SK-N-SH treated with all-trans-retinoic acid at 6 μM for 48 hours (cell line): ENCODE results near the gene WWC2.

Experiments
- ATAC-seq: fragments of 200-7000 bp; cut with Tn5 transposase; 3 replicates; pipeline ENCODE4 v1.9.1; 2020; ENCODE audit warnings: mild to moderate bottlenecking, moderate library complexity
- ARNTL ChIP-seq: fragments of 450-650 bp; formaldehyde crosslinking; IDR thresholded peaks from 2 replicates; pipeline ENCODE4 v1.5.0; 2020; ENCODE audit warnings: low read depth, mild to moderate bottlenecking, moderate library complexity, borderline replicate concordance
- CSDC2 ChIP-seq: fragments of 250-450 bp; sonication (Bioruptor Pico); IDR thresholded peaks from 2 replicates; pipeline ENCODE4 v1.5.0; 2020; ENCODE audit warnings: mild to moderate bottlenecking, moderate library complexity
- ESRRG ChIP-seq: fragments of 250-450 bp; sonication (Bioruptor Pico); IDR thresholded peaks from 2 replicates; pipeline ENCODE4 v1.6.1; 2021; ENCODE audit warnings: mild to moderate bottlenecking
- GLIS3 ChIP-seq: fragments of 250-450 bp; sonication (Bioruptor Pico); IDR thresholded peaks from 2 replicates; pipeline ENCODE4 v1.5.0; 2020; ENCODE audit warnings: mild to moderate bottlenecking, moderate library complexity
- ISL1 ChIP-seq: fragments of 250-450 bp; sonication (Bioruptor Pico); IDR thresholded peaks from 2 replicates; pipeline ENCODE4 v2.1.2; 2022; ENCODE audit warnings: mild to moderate bottlenecking, moderate library complexity
- OSR1 ChIP-seq: fragments of 250-450 bp; sonication (Bioruptor Pico); IDR thresholded peaks from 2 replicates; pipeline ENCODE4 v1.8.0; 2022; ENCODE audit warnings: moderate library complexity, mild to moderate bottlenecking, inconsistent platforms
- PATZ1 ChIP-seq: fragments of 250-450 bp; sonication (Bioruptor Pico); IDR thresholded peaks from 2 replicates; pipeline ENCODE4 v1.8.0; 2020; ENCODE audit warnings: mild to moderate bottlenecking, moderate library complexity, borderline replicate concordance
- POU6F1 ChIP-seq: fragments of 250-450 bp; sonication (Bioruptor Pico); IDR thresholded peaks from 2 replicates; pipeline ENCODE4 v1.8.0; 2021; ENCODE audit warnings: low read depth, mild to moderate bottlenecking, moderate library complexity, borderline replicate concordance
- PPARA ChIP-seq: fragments of 250-450 bp; sonication (Bioruptor Pico); IDR thresholded peaks from 2 replicates; pipeline ENCODE4 v1.5.0; 2020; ENCODE audit warnings: mild to moderate bottlenecking, borderline replicate concordance
- RARB ChIP-seq: fragments of 250-450 bp; sonication (Bioruptor Pico); IDR thresholded peaks from 2 replicates; pipeline ENCODE4 v1.8.0; 2021; ENCODE audit warnings: mild to moderate bottlenecking, moderate library complexity
- SNAI2 ChIP-seq: fragments of 250-450 bp; sonication (Bioruptor Pico); IDR thresholded peaks from 2 replicates; pipeline ENCODE4 v1.5.0; 2020; ENCODE audit warnings: mild to moderate bottlenecking, moderate library complexity
- TCF4 ChIP-seq: fragments of 250-450 bp; sonication (Bioruptor Pico); IDR thresholded peaks from 2 replicates; pipeline ENCODE4 v1.8.0; 2021; ENCODE audit warnings: mild to moderate bottlenecking, moderate library complexity, borderline replicate concordance
- TSHZ2 ChIP-seq: fragments of 250-450 bp; sonication (Bioruptor Pico); IDR thresholded peaks from 2 replicates; pipeline ENCODE4 v1.5.0; 2020; ENCODE audit warnings: mild to moderate bottlenecking, moderate library complexity
- ZC3H10 ChIP-seq: fragments of 250-450 bp; sonication (Bioruptor Pico); IDR thresholded peaks from 2 replicates; pipeline ENCODE4 v1.5.1; 2021; ENCODE audit warnings: mild to moderate bottlenecking, moderate library complexity
- ZFP3 ChIP-seq: fragments of 250-450 bp; sonication (Bioruptor Pico); IDR thresholded peaks from 2 replicates; pipeline ENCODE4 v1.5.0; 2020; ENCODE audit warnings: mild to moderate bottlenecking, moderate library complexity
- ZFP30 ChIP-seq: fragments of 450-650 bp; formaldehyde crosslinking; IDR thresholded peaks from 2 replicates; pipeline ENCODE4 v1.5.0; 2022; ENCODE audit warnings: mild to moderate bottlenecking, moderate library complexity
- ZNF565 ChIP-seq: fragments of 450-650 bp; formaldehyde crosslinking; conservative IDR thresholded peaks from 2 replicates; pipeline ENCODE4 v1.5.0; 2020; ENCODE audit warnings: low read depth, mild to moderate bottlenecking, moderate library complexity
- ZNF70 ChIP-seq: fragments of 450-650 bp; formaldehyde crosslinking; IDR thresholded peaks from 2 replicates; pipeline ENCODE4 v1.5.0; 2020; ENCODE audit warnings: mild to moderate bottlenecking, moderate library complexity
- ZNF8 ChIP-seq: fragments of 450-650 bp; formaldehyde crosslinking; IDR thresholded peaks from 2 replicates; pipeline ENCODE4 v1.5.0; 2020; ENCODE audit warnings: mild to moderate bottlenecking, moderate library complexity

Gene WWC2

DNA sequence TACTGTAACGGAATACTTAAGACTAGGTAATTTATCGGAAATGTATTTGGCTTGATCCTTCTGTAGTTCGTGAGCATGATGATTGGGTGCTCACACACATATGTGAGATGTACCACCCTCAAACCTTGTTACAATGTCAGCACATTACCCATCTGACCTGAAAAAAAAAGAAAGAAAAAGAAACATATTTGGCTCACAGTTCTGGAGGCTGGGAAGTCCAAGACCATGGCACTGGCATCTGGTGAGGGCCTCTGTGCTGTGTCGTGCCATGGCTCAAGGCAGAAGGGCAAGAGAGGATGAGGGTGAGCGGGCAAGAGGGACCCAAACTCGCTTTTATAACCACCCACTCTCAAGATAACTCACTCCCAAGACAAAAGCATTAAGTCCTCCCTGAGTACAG lies 230.2 kb downstream of the WWC2 start:
- no peak for TF ChIP-seq TCF4 (CRISPR knock-in tag)
- no peak for TF ChIP-seq ISL1
- TF ChIP-seq ZC3H10 (CRISPR knock-in tag) = no peak
- ATAC-seq = no peak

DNA sequence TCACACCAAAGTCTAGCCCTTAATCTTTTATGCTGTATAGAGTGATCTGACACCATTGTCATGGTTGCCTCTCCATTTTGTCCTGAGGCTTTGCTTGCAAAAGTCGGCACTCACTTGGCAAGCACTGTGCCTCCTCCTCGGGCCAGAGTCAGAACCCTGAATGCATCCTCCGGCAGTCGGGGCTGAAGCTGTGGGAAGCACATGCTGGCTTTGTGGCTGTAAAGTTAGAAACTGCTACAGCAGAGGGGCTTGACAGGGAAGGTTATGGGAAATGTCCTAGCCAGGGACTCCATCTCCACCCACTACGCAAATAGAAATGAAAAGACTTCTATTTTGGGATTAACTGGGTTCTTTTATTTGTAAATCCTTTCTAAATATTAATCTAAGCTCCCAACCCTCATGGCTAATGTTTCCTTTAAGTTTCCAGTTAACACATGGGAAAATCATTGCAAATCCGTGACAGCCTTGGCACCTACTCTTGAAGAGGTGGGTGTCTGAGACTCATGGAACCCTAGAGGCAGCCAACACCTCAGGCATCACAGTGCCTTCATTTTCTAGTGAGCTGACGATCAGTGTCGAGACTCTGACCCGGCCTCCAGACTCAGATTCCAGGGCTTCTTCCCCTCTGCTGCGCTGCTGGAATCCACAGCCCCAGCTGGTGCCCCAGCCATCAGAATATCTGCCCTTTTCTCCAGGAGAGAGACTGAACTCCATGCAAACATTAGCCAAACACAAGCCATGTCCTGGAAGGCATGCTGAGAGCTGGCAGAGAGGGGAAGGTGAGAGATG lies 231.1 kb downstream of the WWC2 start:
- TF ChIP-seq PATZ1 (CRISPR knock-in tag) (no peak), ZFP30 (CRISPR knock-in tag) (no peak), CSDC2 (CRISPR knock-in tag) (no peak), ZNF565 (CRISPR knock-in tag) (no peak), GLIS3 (CRISPR knock-in tag) (no peak), TSHZ2 (no peak), ARNTL (CRISPR knock-in tag) (no peak), PPARA (CRISPR knock-in tag) (no peak), ZC3H10 (CRISPR knock-in tag) (no peak), ISL1 (no peak), ZFP3 (CRISPR knock-in tag) (no peak), OSR1 (CRISPR knock-in tag) (no peak), RARB (CRISPR knock-in tag) (no peak), ZNF70 (CRISPR knock-in tag) (no peak), POU6F1 (no peak)
- no peak for ATAC-seq

- ATAC-seq = no peak
- TF ChIP-seq PPARA (CRISPR knock-in tag) (no peak), RARB (CRISPR knock-in tag) (no peak), ESRRG (no peak), OSR1 (CRISPR knock-in tag) (no peak)
Observed at GRCh38 chr4:183330841-183331240, 231.8 kb downstream of the WWC2 start.

GRCh38 chr4:183332447-183332846 lies 233.4 kb downstream of the WWC2 start:
- TF ChIP-seq TCF4 (CRISPR knock-in tag) = no peak
- TF ChIP-seq OSR1 (CRISPR knock-in tag) = no peak
- no peak for TF ChIP-seq PATZ1 (CRISPR knock-in tag)
- no peak for TF ChIP-seq ZNF565 (CRISPR knock-in tag)
- TF ChIP-seq SNAI2 (CRISPR knock-in tag) = no peak
- TF ChIP-seq ZFP30 (CRISPR knock-in tag) = no peak
- no peak for TF ChIP-seq ZNF8 (CRISPR knock-in tag)
- no peak for TF ChIP-seq ARNTL (CRISPR knock-in tag)
- no peak for TF ChIP-seq RARB (CRISPR knock-in tag)
- TF ChIP-seq ZFP3 (CRISPR knock-in tag) = no peak
- no peak for ATAC-seq
